ENCODE data around the gene DNPH1.

The DNPH1 gene, protein sequence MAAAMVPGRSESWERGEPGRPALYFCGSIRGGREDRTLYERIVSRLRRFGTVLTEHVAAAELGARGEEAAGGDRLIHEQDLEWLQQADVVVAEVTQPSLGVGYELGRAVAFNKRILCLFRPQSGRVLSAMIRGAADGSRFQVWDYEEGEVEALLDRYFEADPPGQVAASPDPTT

DNA sequence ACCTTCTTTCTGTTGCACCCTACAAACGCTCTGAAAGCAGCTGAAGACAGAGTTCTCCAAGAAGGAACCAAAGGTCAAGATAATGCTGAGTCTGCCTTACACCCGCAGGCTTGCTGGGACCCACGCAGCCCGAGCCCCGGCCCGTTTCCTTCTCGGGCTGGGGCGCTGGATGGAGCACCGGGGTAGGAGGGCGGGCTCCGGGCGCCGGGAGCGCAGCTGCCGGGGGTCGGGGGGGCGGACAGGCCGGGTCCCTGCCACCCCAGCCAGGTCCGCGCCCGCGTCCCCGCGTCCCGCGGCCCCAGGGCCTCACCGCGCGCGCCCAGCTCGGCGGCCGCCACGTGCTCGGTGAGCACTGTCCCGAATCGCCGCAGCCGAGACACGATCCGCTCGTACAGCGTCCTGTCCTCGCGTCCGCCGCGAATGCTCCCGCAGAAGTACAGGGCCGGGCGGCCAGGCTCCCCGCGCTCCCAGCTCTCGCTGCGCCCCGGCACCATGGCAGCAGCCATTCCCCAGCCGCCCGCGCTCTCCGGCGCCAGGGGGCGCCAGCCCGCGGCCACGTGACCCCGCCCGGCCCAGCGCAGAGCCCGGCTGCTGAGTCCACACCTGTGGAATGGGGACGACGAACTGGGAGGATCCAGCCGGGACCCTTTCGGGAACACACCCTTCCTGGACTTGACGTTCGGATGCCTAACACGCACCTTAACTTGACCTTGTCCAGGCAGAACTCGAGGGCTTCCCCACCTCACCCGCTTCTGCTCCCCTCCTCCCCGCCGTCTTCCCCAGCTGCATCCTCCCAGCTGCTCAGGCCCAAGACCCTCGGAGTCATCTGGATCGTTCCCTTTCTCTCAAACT is at the start of gene DNPH1:
Gene DNPH1, minus strand, starts transcription at position 531 of the 852 bp plus-strand sequence. Its CDS starts 25 bp downstream, at position 506.
- DNase-seq: peak; percentile 88 to 91

DNA sequence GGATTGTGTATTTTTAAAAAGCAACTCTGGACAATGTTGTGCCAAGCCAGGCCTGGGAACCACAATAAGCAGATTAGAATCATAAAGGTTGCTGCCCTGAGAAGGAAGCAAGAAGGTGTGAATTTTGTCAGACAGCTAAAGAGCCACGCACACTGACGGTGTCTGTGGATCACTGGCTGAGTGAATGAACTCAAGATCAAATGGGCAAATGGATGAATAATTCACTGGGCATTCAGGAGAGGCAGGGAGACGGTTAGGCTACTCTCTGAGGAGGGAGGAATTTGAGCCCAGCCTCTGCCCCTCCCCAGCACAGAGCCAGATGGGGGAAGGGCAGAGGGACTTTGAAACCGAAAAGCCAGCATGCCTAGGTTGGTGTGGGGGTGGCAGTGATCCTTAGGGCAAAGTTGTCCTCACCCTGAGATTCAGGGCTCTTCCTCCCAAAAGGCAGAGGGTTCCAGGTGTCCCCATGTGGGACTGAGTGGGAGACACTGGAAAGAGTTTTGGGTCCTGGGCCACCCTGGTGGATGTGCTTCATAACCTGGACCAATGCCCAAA is 49.3 kb upstream of the DNPH1 start:
- no peak for DNase-seq

DNA sequence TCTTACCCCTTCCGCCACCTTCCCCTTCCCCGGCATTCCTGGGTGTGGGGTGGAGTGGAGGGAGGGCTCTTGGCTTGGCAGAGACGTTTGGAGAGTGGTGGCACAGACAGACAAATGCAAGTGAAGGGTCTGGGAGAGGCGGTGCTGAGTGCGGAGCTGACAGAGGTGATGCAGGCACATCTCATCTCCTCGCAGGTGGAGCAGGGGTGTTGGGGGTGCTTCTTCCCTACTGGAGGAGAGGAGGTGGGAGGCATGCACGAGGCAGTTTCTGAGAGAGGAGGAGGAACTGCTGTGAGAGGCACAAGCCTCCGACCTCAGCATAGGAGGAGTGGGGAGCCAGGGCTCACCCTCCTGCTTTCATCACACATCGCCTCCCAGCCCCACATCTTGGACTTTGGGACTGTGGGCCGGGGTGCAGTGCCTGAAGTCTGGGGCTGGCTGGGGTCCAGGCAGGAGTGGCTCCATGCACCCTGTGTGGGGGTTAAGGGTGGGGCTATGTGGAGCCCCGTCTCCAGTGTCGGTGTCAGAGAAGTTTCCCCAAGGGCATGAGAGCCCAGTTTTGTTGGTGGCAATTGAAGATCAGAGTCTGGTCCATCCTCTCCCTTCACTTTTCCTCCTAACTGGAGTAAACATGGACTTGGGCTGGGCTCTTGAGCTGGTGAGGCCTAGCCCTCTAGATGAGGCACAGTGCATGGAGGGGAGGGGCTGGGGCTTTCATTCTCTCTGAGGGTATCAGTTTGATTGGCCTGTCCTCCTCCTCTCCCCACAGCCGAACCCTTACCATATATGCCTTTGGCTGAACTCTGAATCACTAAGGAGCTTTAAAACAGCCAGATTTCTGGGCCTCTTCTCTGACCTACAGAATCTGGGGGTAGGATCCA is 48.6 kb upstream of the DNPH1 start:
- no peak for DNase-seq

DNA sequence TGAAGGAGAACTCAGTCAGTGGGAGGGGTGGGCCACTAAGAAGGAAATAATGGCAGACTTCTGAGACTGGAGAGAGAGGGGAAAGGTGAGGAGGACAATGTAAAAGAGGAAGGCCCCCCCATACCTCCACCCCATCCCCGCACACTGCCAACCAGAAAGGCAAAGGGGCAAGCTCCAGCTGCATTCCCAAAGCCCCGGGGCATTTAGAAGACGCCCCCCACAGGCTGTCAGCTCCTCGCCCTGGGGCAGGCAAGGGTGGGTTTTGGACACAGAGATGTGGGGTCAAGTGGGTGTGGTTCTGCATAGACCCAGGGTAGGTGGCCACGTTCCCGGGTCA is 48.0 kb upstream of the DNPH1 start:
- DNase-seq: no peak

DNA sequence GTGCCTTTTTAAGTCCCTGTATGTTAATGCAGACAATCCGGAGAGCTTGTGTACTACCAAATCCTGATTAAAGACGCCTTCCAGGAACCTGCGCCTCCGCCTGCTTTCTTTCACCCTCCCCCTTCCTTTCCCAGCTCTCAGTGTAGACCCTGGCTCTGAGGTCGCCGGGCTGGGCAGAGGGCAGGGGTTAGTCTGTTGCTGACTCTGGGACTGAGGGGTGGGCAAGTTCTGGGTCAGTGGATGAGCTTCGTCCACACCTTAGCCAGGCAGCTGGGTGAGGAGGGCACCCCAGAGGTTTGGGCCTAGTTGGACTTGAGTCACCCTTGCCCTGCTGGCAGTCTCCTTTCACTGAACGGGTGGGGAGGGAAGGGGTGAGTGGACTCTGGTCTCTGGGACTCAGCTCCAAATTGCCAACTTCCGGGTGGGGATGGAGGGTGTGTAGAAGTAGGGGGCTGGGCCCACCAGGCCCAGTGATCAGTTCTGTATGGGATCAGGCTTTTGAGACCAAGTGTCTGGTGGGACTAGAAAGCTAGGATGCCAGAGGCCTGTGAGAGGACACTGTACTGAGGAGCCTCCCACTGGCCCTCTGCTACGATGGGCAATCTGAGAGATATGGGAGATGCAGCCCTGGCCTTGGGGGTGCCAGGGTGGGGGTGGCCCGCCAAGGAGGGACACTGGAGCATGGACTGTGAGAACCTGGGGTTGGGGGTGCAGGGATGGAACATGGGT is 47.5 kb upstream of the DNPH1 start:
- DNase-seq: no peak

DNA sequence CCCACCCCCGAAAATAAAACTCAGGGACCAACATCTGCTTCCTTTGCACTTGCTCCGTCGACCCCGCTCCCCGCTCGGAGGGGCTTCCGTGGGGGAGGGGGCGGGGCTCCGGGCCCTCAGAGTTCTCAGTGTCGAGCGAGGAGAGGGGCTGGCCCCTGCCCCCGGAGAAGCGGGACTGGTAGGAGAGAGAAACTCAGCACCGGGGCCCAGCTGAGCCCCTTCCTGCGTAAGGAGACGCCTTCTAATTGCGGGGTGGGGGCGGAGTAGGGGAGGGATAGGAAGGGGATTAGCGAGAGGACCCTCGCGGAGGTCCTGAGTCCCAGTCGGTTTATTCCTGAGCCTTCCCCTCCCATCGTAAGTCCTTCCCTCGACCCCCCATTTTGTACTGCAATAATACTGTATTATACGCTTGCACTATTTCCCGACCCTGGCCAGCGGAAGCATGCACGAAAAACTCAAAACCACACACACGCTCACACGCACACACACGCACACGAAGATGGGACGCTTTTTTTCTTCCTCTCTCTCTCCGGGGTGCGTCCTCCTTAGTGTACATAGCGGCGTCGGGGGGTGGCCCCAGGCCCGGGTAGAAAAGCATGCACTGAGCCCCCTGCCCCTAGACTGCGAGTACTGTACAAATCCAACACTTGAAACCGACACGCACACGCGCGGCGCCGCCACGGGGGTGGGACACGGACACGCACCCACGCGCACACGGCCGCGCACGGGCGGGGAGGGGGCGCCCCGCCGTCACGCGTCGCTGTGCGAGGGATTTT is 46.7 kb upstream of the DNPH1 start:
- DNase-seq: peak; percentile 36 to 43

DNA sequence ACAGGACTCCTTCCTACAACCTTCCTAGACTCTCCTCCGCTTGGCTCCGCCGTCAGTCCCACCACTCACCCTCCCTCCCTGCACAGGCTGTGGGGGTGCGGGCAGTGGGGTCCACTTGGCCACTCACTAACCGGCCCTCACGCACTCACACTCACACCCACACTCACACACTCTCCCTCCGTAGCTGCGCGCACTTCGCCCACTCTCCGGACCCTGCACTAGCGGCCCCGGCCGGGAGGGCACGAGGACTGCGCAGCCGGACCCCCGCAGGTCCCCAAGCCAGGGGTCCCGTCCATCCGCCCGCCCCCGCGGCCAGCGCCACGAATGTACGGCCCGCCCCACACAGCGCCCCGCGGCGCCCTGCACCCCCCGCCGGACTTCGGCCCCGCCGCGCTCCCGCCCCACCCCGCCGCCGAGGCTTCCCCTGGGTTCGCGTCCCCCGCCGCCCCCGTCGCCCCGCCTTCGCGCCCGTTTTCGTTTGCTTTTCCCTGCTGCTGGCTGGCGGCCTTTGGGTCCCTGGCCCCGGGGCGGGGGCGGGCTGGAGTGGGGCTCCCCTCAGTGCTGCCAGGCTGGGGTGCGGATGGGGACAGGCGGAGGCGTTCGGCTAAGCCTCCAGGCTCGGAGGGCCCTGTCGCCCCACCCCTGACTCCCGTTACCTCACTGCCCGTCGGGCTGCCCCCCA is 45.8 kb upstream of the DNPH1 start:
- DNase-seq: peak; percentile 35 to 43

DNA sequence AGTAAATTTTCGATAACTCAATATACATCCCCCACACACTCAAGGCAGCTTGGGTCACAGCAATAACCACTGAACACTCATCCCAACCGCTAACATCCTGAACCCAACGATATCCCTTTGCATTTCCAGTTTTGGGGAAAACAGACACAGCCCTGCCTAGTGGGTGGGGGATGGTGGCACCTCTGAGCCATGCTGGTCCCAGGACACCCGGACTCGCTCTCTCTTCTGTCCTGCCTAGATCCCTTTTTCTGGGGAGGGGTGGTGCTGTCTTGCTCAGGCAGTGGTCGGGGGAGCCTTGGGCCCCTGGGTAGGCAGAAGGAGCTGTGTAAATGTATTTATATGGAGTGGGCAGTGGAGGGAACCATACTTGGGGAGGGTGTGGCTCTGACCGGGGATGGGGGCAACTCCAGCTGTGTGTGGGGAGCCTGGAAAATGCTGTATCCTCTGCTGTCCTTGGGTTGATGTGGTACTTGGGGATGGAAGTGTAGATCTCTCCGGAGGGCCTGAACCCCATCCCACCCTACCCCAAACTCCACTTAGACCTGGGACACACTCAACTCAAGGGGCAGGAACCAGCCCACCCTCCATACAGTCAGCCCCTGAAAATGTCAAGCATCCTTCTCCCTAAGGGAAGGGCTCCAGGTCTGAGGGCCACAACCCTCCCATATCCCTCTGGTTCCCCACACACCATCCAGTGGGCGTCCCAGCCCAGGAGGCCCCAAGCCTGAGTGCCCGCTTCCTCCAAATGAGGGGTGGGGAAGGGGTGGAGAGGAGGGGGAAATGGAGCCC is 45.0 kb upstream of the DNPH1 start:
- no peak for DNase-seq

DNA sequence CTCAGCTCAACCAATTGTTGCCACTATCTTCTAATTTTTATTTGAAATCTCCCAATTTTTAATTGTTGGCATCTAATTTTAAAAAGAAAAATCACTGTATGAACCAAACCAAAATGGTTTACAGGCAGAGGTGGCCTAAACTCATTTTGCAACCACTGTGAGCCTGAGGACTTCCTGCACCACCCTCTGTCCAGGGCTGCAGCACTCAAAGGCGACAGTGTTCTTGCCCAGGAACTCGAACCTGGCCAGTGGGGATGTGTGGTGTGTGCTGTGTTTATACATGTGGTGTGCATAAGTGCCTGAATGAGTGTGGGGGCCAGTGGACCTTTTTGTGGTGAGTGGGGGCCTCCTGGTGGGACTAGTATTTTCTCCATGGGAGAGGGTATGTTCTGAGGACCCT is 44.4 kb upstream of the DNPH1 start:
- no peak for DNase-seq

DNA sequence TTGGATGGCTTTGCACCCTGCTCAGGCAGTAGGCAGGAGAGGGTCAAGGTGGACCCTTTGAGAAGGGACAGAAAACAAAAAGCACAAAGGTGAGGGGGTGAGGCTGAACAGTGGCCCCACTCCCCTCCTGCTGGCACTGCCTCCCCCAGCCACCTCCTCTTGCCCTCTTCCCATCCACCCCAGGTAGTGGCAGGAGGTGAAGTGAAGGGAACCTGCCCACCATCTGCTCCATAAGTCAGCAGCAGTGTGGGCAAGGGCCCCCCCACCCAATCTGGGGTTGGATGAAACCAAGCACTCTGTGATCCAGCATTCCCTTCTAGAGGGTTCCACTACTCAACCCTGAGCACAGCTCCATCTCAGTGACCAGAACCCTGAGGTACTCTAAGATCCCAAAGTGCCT is 42.7 kb upstream of the DNPH1 start:
- DNase-seq: no peak

DNA sequence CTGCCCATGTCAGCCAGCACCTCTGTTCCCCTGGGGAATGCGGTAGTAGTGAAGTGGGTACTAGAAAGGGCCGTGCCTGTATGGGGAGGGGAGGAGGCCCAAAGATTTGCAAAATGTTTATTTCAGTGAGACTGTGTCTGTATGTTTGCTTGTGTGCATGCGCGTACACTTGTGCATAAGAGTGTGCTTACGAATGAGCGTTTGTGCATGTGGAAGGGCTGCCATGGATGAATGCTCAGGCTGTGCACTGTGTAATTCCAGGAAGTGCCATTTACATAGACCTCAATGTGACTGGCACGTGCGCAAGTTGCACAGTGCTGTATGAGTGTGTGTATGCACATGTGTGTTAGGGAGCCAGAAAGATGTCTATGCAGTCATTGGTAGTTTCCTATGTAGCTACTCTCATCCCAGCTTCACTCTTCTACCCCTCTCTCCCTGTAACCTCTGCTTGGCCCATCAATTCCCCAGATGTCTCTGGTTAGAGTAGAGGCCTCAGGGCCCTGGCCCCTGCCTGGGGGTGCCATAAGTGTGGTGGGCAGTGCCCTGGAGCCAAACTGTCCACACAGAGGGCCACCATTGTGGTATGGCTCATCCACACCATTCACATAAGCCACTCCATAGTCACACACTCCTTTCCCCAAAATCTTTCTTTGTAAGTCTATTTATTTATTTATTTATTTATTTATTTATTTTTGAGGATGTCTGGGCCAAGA is 42.0 kb upstream of the DNPH1 start:
- no peak for DNase-seq

DNA sequence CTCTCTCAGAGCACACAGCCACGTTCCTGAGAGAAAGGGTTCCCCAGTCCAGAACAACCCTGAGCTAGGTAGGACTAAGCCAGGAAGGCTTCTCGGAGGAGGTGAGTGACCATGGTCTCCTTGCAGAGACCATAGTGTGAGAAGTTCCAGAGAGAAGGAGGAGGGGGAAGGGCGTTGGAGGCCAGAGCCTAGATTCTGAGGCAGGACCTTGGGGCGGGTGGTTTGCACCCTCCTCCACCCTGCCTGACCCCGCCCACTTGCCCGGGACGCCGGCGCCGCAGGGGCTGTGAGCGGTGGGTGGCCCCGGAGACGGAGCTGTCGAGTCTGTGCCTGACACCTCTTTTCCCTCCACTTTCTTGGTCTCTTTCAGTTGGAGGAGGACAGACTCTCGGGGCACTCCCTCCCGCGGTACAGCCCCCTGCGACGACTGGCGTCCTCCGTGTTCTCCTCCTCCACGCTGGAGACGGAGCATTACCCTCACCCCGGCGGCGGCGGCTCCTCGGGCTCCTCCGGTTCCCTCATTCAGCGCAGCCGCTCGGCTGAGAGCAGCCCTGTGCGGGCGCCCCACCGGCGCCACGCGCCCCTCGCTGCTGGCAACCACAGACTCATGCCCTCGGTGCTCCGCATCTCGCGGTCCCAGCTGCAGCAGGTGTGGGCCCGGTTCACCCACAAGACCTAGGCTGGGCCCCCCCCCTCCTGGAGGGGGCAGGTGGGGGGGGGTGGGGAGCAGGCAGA is 40.2 kb upstream of the DNPH1 start:
- DNase-seq: peak; percentile 58 to 67

DNA sequence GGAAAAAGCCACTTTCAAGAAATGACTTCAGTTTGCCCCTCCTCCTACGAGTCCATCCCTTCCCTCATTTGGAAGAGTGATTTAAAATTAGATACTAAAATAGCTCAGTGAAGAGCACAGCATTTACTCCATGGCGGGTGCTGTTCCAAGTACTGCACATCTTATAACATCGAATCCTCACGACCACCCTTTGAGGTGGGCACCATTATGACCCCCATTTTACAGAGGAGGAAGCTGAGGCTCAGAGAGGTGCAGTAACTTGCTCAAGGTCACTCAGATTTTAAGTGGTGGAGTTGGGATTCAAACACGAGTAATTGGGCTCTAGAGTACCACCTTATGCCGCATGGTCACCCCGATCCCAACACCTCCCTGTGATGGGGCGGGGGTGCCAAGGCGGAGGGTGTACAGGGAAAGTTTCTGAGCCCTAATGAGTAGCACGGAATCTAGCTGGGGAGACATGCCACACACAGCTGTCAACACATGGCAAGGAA is 39.5 kb upstream of the DNPH1 start:
- no peak for DNase-seq

DNA sequence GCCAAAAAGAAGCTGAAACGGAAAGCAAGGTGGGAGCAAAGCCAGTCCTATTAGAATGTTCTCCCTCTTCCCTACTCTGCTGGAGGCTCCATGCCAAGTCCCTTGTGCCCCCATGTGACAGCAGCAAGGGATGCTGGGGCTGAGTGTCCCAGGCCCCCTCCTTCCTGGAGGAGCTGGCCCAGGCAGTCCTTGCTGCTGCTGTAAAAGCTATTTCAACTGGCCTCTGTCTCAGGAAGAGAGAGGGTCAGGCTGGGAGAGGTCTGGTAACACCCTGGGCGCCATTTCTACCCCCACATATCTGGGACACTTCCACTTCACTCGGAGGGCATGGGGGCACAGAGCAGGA is 39.0 kb upstream of the DNPH1 start:
- DNase-seq: no peak

DNA sequence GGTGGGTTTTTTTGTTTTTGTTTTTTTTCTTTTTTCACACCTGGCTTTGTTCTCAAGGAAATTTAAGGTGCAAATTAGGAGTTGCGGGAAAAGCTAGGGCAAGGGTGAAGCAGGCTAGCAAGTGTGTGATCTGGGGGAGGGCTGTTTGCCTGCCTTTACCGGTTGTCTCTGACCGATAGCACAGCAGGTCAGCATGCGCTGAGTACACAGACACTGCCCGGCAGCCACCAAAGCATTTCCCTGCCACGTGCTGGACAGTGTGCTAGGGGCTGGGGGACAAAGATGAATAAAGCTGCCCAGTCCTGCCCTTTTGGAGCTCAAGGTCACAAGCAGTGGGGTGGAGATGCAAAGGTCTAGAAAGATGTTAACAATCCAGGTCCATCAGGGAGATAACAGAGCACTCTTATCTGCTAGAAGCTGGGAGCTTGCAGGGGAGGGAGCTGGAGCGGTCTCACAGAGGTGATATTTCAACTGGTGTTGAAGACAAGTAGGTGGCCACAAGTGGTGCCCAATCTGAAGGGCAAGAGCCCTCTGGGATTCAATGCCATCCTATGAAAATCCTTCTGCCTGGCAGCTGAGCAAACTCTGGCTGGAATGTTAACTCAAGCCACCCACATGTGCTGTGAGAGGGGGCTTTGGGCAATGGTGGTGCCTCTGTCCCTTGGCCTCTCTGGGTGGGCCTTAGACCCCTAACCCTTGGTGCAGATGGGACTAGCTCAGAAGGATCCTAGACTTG is 38.5 kb upstream of the DNPH1 start:
- no peak for DNase-seq

DNA sequence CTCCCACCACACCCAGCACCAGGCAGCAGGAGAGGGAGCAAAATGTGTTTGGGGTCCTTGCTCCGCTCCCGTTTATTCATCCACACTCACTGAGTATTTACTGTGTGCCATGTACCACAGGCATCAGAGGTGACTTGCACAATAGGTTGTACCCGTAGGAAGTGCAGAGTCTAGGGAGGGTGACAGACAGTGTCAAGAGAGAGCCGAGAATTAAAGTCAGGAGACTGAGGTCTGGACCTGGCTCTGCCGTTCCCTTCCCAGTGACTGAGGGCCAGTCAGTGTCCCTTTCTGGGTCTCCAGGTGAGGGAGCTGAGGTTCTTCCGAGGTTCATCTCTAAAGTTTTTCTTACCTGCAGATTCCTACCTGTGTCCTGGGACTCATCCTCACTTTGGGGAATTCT is 36.3 kb upstream of the DNPH1 start:
- no peak for DNase-seq

DNA sequence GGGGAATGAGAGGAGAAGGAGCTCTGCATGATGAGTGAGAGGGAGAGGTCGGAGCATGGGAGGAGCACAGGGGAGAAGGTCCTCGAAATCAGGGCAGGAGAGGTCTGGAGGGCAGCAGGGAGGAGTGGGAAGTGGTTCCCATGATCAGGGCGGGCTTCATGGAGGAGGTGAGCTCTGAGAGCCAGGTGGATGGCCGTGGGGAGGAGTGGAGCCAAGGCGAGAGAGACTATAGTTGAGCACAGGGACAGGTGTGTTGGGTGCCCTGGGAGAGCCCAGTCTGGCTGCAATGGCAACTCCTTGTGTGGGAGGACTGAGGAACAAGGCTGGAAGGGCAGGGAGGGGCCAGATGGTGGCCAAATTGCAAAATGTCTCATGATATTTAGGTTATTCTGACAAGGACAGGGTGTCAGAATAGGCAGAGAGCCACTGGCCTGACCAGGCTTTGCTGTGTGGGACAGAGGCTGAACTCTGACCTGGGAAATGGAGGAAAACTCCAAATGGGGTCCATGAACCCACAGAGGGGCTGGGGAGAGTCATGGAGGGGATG is 35.4 kb upstream of the DNPH1 start:
- DNase-seq: no peak
